Cerebellar nuclear complex (tissue), 1 donor: Measurements from ENCODE around the gene RPTOR.

Experiments
- DNase-seq, 2 experiments: peaks; one replicate each; lab custom pipeline; 2025; lab: John Stamatoyannopoulos, UW

RPTOR gene

GRCh38 chr17:80929449-80929848, 384.8 kb downstream of the RPTOR start:
- DNase-seq, result no peak

DNA sequence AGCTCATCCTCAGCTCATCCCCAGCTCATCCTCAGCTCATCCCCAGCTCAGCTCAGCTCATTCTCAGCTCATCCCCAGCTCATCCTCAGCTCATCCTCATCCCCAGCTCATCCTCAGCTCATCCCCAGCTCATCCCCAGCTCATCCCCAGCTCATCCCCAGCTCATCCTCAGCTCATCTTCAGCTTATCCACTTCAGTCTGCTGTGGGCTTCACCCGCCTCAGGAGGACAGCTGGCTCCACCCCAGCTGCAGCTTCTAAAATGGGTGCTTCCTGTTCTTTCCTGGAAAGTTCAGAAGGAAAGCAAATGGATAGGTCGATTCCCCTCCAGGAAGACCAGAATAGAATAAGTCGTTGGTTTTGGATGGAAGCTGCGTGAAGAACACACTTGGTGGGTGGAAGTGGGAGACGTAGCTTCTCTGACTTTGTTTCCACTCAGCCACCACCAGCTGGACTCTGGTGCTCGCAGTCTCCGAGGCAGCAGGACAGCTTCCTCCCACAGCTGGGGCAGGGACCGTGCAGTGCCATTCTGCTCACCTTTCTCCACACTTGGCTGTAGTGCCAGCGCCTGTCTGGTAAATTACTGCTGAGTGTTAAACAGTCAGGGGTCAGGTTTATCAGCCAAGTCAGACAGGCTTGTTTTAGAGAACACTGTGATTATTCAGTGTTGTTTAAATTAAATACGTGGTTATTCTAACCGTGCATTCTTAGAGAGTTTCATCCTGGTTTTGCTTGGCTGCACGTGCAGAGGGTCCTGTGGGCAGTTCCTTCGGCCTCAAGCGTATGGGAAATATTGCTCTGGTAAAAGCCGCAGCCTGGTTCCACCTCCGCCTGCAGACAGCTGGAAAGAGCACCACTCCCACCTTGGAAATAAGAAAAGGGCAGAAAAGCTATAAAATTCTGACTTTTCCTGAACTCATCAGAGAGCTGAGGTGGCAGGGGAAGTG, 386.0 kb downstream of the RPTOR start:
- DNase-seq, result no peak

DNA sequence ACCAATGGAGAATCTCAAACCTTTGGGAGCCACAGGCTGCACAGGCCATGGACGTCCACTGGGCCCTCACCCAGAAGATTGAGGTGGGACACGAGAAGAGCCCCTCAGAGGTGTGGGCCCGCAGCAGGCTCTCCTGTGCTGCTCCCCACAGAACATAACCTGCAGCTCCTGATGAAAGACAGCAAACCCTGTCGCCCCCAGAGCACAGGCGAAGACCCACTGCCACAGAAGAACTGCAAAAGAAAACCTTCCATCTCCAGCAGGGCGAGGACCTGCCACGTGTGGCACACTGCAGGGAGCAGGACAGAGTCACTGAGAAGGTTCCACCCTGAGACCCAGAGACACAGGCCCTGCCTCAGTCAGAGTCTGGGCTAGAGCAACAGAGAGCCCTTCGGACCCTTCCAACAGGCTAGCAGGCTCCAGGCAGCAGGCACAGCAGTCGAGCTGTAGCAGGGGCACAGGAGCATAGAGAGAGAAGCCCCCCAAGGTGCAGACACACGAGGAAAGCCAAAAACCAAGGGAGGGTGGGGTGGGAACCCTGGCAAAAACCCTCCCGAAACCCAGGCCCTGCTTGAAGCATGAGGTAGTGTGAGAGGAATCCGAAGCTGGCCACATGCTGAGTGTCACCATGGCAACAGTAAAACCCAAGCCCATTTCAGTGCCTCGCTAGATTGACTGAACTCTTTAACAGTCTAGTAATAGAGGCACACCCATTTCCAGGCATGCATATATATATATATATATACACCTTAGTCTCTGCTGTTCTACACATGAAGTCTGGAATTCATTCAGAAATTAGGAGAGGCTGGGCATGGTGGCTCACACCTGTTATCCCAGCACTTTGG, 387.0 kb downstream of the RPTOR start:
- DNase-seq, result no peak

DNA sequence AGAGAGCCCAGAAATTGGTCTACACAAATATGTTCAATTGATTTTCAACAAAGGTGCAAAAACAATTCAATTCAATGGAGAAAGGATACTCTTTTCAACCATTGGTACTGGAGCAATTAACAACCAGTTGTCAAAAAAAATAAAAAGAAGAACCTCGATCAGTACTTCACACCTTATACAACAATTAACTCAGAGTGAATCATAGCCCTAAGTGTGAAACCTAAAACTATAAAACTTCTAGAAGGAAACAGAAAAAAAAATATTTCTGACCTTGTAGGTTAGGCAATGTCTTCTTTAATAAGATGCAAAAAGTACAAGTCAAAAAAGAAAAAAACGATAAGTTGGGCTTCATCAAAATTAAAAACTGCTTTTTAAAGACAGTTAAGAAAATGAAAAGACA, 390.9 kb downstream of the RPTOR start:
- no peak for DNase-seq

DNA sequence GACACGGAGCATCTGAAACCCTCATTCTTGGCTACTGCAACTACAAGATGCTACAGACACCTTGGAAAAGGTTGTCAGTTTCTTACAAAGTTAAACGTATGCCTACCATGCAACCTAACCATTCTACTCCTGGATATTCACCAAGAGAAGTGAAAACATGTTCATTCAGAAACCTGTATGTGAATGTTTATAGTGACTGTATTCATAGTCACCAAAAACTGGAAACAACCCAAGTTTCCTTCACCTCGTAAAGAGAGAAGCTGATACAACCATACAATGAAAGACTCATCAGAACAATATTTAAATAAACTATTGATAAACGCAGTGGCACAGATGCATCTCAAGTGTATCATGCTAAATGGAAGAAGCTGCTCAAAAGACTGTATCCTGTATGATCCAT, 391.6 kb downstream of the RPTOR start:
- no peak for DNase-seq

DNA sequence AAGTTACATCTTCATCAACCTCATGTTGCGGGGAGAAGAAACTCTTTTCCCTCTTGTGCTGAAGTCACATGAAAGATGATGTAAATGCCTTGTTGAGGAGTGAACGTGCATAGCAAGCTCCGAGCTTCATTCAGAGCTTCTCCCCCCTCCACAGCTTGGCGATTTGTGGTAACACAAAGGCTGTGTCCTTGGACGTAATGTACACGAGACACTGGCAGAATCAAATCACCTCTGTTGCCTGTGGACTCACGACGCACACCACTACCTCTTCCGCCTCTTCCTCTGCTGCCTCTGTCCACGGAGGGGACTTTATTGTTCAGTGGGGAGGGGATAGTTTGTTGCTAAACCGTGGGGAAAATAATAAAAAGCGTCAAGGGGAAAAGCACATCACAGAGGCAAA, 392.1 kb downstream of the RPTOR start:
- DNase-seq, result no peak

DNA sequence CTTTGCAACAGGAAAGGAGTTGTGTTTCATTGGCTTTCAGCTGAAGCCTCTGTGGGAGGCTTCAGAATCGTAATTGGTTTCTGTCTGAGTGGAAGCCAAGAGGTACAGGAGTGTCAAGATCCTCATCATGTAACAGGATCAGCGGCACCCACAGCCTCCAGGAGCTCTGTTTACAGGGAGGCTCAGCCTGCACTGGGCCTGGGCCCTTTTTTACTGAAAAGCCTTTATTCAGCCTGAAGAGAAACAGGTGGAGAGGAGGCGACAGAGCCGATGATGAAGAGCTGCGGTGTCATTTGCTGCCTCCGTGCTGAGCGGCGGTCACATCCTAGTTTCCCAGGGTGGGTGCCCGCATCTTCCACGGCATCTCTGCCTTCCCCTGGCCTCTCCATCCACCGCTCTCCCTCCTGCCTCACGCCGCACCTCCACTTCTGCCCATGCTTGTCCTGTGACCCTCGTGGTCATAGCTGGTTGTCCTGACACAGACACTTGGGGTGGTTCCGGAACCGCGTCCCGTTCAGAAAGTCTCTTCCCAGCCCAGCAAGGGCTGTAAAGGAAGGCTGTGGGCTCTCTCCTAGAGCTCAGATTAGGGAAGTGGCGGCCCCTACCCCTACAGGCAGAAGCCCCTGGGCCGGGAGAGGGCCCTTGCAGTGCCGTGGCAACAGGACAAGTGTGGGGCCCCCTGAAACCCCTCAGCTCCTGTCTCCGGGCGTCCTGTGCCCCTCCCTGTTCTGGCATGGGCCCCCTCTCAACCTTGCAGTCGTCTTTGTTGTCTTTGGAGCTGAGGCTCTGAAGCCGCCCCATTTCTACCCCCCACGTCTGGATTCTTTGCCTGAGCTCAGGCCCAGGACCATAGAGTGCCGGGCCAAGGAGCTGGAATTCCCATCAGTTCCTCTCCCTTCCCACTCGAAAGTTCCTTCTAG, 393.1 kb downstream of the RPTOR start:
- no peak for DNase-seq

DNA sequence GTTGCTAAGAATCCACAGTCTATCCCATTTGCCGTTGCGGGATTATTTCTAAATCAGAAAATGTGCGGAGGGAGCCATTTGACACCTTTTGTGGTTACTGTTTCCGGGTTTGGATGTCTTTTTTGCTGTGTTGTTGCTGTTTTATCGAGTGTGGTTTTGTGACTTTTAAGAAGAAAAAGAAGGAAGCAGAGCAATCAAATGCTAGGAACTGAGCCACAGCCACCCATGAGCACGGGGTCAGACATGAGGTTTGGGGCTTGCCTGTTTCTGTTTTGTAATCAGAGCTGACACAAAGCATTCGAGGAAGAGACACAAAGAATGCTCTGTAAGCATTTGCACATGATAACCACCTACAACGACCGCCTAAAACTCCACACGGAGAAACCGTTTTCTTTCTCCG, 393.9 kb downstream of the RPTOR start:
- DNase-seq, result no peak

DNA sequence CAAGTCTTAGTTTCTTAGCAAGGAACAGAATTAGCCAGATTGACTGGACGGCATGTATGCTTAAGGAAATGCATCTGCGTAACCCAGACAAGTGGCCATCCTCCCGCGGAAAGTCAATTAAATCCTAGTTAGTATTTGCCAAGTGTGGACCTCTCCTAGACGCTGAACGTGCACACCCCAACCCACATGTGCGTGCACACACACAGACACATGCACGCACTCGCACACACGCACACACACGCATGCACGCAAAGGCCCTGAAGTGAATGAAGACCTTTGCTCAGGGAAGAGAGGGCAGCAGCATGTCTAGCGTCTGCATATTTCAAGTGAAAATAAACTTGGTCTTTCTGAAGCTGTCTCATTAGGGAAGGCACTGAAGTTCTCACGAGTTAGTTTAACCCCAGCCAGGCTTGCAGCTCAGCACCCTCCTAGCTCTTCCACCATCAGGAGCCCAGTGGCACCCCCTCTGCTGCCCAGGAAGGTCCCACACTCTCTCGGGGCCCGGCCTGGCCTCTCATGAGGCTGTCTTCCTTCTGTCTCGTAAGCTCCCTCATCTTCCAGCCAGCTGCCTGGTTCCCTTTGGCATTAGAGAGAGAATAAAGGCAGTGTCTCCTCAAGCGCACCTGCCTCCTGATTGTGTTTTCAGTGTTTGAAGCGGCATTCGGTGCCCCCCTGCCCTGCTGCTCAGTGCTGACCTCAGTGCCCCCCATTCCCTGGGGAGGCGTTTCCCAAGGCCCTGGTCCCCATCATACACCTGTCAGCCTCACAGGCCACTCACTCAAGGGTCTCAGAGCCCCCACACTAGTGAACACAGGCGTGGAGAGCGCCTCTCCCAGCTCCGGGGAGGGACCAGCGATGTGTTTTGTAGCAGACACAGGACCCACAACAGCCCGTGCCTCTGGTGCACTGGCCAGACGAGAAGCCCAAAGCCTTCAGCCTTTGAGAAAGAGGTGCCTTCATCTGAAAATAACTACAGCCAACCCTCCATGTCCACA, 394.8 kb downstream of the RPTOR start:
- no peak for DNase-seq

DNA sequence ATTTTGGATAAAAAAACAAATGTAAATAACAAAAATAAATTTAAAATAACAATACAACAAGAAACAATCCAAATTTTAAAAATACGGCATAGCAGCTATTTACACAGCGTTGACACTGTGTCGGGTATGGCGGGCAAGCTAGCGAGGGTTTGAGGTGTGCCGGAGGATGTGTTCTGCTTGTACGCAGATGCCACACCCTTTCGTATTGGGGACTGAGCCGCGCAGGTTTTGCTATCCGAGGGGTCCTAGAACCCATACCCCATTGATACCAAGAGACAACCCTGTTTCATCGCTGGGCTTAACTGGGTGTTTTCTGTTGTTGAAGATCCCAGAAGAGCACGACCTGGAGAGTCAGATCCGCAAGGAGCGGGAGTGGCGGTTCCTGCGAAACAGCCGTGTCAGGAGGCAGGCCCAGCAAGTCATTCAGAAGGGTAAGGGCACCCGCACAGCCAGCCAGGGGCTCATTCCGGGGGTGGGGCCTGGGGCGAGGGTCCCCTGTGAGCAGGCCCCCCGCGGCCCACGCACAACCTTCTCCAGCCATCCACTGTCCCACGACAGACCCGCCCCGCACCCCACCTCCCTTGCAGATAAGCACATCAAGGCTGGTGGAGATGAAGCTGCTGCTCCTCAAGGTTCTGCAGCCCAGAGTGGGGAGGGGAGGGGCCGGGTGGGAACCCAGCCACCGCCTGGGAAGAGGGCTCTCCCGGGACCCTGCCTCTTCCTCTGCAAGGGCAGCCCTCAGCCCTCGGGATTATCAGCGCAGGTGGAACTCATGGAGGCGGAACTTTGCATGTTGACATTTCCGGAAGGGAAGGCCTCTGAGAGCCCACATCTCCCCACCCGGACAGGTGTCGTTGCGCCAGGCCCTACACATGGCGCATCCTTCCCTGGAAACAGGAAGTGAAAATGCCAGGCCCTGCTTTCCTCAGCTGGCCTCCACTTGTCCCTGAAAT, 395.8 kb downstream of the RPTOR start:
- DNase-seq, result no peak

- no peak for DNase-seq
Observed at GRCh38 chr17:80941171-80941570, 396.5 kb downstream of the RPTOR start.

DNA sequence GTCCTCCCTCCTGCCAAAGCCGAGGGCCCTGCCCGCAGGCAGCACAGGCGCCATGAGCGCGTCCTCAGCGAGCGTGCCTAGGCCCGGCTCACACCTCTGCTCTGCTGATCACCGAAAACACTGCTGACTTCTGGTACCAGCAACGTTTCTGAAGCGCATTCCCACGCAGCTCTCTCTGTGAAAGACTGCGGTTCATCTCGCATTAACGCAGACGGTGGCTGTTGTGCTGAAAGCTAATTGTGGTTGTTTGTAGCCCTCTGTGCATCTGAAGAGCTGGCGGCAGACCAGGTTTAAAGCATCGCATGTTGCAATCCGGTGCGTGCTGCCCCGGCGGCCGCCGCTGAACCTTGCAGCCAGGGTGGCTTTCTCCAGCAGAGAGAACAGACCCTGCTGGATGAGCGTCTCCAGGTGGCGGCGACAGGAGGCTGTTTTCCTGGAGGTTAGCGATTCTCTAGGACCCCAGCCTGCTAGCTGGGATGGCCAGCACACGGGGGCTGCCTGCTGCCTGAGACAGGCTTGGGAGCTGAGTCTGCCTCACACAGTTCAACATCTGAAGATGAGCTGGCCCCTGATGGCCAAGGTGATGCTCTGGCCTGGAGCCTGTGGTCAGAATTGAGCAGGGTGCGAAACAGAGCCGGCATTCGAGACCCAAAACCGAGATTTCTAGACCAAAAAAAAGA, 397.2 kb downstream of the RPTOR start:
- no peak for DNase-seq

- peak in 1 of 2 experiments; percentile 49 for DNase-seq
Observed at GRCh38 chr17:80942423-80943345, 398.0 kb downstream of the RPTOR start.

GRCh38 chr17:80943346-80944145, 398.9 kb downstream of the RPTOR start:
- DNase-seq, result no peak

- DNase-seq, result no peak
Observed at GRCh38 chr17:80944326-80944725, 399.7 kb downstream of the RPTOR start.

- no peak for DNase-seq
Observed at GRCh38 chr17:80945736-80946135, 401.1 kb downstream of the RPTOR start.

- DNase-seq, result no peak
Observed at GRCh38 chr17:80946449-80946848, 401.8 kb downstream of the RPTOR start.
